HG03457 (cell line): Measurements from ENCODE around the gene CMC1.
"Not testable (repeated sequence)": the region's sequence is repeated elsewhere in the genome, so short reads cannot be mapped to it uniquely, and the experiment has no call there.

Experiments used
- ATAC-seq: cut with Tn5 transposase; IDR thresholded peaks from one replicate; pipeline ENCODE4 v1.9.1; 2021; ENCODE audit warnings: moderate number of reproducible peaks; ENCODE audit not compliant: unreplicated experiment

CMC1 gene

DNA sequence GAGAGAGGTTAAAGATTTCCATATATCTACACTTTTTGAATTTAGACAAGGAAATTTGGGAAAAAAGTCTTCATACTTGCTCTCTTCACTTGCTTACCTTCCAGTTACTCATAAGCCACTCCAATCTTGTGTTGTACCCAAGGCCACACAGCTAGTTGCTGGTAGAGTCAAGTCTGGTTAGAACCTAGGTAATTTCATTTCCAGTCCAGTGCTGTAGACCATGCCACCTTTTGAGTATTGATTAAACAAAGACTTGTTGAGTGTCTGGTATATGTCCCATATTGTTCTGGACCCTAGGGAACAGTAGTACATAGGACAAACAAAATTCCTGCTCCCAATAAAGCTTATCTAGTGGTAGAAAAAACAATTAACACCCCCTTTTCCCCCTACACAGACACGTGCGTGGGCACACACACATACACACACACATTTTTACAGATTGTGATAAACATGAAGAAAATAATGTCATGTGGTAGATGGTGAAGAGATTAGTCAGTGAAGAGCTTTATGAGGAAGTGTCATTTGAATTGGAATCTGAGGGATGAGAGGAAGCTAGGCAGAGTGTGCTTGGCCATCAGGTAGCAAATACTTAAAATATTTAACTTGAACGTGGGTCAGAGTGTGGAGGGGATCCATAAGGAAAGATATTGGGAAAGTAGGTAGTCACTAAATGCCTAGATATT lies 2.1 kb downstream of the CMC1 start:
- ATAC-seq: no peak

DNA sequence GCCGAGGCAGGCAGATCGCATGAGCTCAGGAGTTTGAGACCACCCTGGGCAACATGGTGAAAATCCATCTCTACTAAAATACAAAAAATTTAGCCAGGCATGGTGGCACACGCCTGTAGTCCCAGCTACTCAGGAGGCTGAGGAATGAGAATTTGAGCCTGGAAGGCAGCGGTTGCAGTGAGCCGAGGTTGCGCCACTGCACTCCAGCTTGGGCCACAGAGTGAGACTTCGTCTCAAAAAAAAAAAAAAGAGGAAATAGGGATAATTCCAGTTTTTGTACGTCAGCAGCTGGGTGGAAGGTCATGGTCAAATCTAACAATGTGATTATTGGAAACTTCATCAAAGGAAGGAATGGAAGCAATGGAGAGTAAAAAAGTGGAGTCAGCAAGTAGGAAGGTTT lies 3.1 kb downstream of the CMC1 start:
- ATAC-seq: no peak

DNA sequence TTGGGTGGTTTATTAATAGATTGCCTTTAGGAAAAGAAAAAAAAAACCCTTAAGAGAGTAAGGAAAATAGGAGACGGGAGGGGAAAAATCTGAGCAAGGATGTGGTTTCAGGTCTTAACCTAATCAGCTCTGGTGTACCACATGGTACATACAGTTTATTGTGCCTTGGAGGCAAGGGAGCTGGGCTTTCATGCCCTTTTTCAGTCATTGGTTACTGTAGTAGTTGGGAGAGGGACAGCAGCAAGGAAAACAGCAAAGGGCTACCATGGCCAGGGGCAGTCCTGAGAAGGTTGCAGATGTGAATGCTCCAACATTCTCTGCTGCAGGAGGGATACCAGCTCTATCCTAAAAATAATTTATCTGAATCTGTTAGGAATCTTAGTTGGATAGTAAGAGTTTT lies 5.9 kb downstream of the CMC1 start:
- no peak for ATAC-seq

DNA sequence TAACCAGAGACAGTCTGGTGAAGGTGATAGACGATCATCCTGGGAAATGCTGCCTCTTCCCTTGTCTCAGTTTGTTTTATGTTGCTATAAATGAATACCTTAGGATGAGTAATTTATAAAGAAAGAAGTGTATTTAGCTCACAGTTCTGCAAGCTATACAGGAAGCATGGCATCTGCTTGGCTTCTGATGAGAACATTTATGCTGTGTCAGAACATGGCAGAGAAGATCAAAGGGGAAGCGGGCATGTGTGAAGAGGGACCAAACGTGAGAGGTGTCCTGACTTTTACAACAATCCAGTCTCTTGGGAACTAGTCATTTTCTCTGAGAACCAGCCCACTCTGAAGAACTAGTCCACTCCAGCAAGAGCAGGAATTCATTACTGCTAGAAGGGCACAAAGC lies 9.6 kb downstream of the CMC1 start:
- ATAC-seq: no peak

DNA sequence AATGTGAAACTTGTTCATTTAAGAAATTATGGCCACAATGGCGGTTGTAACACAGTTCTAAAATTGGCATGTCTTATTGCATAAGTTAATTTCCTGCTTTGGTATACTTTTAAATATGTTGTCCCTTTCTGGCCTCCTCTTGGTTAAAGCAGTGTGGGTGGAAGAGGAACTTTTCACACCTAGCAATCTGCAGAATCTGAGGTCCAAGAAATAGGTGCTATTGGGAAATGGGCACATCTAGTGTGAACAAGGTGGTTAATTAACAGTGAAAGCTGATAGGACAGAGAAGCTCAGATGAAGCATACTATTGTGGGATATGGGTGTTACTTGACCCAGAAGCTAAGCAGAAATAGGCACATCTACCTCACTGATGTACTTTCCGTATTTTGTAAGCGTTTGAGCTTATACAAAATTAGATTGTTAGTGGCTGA lies 10.6 kb downstream of the CMC1 start:
- ATAC-seq: no peak

DNA sequence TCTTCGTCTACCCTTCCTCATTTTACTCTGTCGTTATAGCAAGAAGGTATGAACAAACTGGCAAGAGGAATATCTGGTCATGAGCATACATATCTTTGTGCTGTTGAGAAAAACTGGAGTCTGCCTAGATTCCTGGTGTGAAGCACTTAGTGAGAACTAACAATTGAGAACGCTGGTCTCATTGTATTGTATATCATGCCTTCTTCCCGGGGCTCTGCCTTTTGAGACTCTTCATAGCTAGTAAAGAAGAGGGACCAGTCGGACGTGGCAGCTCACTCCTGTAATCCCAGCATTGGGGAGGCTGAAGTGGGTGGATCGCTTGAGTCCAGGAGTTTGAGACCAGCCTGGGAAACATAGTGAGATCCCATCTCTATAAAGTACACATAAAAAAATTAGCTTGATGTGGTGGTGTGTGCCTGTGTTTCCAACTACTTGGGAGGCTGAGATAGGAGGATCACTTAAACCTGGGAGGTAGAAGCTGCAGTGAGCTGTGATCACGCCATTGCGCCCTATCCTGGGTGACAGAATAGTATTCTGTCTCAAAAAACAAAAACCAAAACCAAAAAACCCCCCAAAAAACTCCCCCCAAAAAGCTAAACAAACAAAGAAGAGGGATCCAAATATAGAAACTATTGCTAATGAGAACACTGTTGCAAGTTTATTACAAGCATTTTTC lies 11.8 kb downstream of the CMC1 start:
- ATAC-seq: no peak

DNA sequence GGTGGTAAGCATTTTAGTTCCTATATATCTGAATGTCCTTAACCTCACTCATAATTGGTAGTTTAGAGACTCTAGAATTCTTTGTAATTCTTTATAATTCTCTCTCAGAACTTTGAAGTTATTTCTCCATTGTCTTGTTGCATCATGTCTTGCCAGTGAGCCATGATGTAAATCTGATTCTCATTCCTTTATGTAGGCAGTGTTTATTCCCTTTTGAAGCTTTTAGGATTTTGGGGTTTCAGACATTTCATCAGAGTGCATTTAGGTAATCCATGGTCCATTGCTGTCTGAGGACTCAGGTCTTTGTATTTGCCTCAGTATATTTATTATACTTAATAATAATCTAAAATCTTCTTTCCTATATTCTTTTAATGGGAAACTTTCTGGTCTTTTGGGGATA lies 20.6 kb downstream of the CMC1 start:
- ATAC-seq: no peak

DNA sequence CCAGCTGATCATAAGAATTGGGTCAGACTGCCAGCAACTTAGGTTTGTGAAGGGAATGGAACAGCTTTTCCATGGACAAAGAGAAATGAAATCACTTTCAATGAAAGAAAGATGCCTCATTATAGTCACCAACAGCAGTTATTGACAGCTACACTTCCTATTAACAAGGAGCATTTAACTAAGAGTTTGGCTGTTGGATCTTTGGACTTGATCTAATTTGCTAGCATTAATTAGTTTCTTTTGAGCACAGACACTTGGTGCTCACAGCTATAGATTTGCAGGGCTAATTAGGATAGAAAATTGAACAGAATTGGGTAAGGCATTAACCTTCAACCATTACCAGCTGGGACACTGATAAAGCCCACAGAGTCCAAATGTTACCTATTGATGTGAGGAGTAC lies 24.2 kb downstream of the CMC1 start:
- ATAC-seq: no peak

DNA sequence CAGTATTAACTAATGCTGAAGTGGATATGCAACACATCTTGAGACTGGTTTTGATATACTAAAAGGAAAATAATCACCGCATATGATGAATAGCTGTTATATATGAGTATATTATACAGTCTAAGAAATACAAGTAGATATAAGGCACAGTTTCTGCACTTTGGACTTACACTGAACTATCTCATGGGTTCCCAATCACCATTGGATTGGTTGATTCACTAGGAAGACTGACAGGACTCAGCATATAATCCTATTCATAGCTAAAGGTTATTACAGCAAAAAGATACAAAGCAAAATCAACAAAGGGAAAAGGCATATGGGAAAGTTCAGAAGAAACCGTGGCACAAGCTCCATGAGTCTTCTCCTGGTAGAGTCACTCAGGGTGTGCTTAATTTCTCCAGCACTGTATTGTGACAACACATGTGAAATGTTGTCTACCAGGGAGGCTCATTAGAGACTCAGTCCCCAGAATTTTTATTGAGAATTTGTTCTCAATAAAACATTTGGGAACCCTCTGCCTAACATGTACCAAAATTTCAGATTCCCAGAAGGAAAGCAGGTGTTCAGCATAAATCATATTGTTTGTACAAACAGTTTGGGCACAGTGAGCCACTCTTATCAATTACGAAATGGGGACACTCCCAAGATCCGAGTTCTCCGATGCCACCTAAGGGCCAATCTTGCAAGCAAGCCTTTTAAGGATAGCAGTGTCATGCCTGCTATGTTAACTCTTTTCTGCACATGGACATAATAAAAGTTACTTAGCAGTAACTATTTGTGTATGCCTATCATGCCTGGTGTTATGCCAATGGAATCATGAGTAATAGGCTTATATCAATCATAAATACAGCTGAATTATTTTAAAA lies 26.8 kb downstream of the CMC1 start:
- ATAC-seq: no peak

DNA sequence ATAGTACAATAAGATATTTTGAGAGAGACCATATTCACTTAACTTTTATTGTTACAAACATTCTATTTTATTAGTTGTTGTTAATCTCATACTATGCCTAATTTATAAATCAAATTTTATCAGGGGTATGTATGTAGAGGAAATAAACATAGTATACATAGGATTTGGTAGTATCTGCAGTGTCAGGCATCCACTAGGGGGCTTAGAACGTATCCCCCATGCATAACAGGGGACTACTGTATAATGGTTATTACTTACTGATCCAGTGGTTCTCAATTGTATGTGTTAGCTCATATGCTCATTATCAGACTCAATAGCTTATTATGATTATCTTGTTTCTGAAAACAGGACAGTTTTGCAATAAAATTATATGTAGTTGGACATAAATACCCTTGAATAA lies 27.6 kb downstream of the CMC1 start:
- no peak for ATAC-seq

DNA sequence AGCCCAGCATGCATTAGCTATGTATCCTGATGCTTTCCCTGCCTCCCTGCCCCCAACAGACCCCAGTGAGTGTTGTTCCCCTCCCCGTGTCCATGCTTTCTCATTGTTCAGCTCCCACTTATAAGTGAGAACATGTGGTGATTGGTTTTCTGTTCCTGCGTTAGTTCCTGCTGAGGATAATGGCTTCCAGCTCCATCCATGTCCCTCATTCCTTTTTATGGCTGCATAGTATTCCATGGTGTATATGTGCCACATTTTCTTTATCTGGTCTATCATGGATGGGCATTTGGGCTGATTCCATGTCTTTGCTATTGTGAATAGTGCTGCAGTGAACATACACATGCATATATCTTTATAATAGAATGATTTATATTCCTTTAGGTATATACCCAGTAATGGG lies 28.5 kb downstream of the CMC1 start:
- not testable (repeated sequence) for ATAC-seq

DNA sequence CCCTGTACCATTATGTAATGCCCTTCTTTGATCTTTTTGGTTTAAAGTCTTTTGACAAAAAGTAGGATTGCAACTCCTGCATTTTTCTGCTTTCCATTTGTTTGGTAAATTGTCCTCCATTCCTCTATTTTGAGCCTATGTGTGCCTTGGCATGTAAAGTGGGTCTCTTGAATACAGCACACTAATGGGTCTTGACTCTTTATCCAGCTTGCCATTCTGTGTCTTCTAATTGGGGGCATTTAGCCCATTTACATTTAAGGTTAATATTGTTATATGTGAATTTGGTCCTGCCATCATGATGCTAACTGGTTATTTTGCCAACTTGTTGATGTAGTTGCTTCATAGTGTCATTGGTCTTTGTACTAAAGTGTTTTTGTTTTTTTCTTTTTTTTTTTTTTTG lies 32.4 kb downstream of the CMC1 start:
- ATAC-seq: no peak

DNA sequence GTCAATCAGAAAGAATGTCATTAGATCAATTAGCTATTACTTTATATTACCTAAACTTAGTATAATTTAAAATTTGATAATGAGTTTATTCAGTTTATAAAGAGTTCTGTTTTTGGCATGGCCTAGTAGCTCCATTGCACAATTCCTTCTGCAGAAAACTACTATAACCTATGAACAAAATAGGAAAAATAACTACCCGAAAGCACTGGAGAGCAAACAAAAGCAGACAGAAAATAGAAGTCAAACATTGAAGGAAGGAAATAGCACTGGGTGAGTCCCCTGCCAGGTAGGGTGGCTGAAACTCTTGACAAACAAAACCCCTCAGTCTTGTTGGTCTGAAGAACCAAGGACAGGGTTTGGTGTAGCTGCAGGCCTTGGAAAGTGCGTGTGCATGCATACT lies 37.5 kb downstream of the CMC1 start:
- no peak for ATAC-seq

DNA sequence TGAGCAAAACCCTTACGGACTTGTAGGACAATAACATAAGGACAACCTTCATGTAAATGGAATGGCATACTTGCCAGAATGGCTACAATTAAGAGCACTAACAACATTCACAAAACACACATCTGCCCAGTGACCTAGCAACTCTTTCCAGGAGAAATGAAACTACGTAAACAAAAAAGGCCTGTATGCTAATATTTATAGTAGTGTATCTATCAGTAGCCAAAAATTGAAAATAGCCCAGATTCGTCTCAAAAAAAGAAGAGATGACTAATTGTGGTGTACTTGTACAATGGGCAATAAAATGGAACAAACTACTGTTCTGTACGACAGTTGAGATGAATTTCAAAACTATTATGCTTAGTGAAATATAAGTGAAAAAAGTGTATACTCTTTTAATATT lies 38.4 kb downstream of the CMC1 start:
- no peak for ATAC-seq

DNA sequence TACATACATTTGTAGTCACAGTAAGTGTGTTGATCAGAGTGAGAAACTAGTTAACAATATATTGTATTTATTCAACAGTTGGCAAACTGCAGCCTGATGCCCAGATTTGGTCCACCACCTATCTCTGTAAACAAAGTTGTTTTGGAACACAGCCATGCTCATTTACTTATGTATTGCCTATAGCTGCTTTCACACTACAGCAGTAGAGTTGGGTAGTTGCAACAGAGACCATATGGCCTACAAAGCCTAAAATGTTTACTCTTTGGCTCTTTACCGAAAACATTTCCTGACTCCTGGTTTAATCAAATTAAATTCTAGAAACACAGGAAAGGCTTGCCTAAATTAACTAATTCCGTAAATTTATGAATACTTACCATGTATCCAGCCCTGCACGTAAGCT lies 39.4 kb downstream of the CMC1 start:
- ATAC-seq: no peak

DNA sequence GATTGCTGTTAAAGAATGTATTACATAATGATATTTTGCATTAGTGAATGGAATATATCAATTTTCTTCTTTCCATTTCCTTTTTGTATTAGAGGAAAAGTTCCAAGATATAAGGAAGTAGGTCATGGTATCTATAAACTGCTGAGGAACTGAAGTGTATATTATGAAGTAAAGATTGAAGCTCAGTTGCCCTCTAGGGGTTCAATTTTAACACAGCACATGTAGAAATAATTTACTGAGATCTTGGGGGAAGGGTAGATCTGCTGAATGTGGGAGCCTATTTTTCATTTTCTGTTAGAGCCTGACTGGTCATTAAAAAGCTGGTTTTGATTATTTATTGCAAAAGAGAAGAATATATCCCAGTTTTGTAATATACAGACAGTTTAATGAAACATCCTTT lies 45.2 kb downstream of the CMC1 start:
- peak; percentile 78 for ATAC-seq

DNA sequence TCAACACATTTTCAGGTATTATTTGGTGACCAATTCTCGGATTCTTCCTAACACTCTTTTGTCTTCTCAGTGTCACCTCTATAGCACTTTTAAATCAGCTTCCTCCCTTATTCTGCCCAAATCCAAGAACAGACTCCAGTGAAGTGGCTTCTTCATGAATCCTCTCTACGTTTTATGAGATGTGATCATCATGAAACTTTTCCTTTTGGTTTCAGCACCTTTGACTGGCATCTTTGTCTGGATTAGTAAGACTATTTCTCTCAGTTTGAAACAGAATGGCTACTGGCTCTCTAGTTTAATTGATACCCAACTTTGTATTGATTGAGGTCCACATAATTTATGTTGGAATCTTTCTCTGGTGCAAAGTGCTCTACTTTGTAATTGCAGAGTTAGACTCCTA lies 45.6 kb downstream of the CMC1 start:
- no peak for ATAC-seq

DNA sequence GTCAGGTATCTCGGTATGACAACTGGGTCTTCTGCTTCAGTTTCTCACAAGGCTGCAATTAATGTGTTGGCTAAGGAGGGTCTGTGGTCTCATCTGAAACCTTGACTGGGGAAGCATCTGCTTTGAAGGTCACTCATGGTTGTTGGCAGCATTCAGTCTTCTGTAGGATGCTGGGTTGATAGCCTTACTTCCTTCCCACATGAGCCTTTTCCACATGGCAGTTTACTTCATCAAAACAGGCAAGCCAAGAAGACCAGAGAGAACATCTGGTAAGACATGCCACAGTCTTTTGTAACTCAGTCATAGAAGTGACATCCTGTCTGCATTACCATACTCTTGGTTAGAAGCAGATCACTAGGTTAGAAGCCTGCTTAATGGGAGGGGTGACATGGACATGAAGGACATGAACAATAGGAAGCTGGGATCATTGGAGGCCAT lies 49.5 kb downstream of the CMC1 start:
- ATAC-seq: no peak

DNA sequence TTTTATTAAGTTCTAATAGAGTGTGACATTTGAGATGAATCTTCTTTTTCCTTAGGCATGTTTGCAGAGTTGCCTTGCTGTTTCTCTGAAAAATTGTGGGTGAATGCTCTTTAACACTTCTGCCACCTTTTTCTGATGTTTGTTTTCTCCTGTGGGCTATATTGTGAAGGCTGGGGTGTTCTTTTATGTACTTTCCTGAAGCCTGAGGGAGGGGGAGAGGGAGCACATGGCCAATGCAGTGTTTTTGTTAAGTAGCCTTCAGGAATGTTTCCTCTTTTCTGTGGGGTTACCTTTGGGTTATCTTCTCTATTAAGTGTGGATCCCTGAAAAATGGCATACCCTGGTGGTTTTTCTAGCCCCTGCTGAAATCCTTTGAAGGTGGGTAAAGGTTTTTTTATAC lies 50.2 kb downstream of the CMC1 start:
- no peak for ATAC-seq

DNA sequence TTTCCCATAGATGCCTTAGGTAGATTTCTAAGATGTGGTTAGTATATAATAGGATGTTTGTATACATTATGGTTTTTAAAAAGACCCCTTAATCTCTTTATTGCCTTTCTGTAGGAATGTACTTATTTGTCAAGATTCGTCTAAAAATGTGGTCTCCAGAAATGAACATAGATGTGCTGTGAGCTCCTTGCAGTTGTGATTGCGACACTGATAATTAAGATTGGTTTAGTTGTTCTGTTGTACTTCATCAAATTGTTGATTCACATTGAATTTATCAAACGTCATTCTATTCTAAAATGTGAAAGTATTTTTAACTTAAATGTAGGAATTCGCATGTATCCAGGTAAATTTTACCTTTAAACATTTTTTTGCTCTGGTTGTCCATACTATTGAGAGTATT lies 51.2 kb downstream of the CMC1 start:
- ATAC-seq: no peak

DNA sequence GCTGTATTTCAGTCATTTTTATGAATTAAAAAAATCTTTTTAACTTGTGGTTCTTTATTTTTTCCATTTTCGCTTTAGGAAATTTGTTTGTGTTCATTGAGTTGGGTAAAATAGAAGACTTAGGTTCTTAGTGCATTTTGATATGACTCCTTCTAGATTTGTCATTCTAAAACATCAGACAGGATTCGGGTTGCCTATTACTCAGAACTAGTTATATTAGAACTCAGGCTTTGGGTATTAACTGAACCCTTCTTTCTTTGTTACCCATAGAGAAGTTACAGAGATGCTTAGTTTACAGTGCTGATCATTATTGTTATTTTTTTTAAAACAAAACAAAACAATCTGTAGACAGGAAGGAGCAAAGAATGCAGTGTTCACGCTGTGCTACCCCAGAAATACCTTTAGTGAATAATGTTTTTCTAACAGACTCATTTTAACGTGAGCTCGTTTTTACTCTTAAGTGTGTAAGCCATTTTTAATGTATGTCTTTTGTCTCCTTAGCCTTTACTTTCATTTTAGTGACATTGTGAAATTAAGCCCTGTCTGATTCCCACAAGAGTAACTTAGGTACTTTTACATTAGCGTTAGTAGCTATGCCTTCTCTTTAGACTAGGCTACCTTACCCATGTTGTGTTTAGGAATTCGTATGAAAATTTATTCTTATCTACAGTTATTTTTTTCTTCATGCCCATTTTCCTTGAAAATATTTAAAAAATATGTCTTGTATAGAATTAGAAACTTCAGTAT lies 53.4 kb downstream of the CMC1 start:
- no peak for ATAC-seq
